ENCODE data around the gene GTF2B. TPM values are rescaled to one million over a fixed set of nuclear protein-coding genes. Genes with fewer than 3 reads are reported as not detected.

The GTF2B gene
- total RNA-seq, 1 experiment from 2014 or later = 56.3 TPM

Other genes with a start within 250 kb of the GTF2B start
- 7.7 and 14.8 TPM in 2 replicates for gene PKN2, start 207.3 kb downstream of the GTF2B start, total RNA-seq (2014; rRNA removed; shearing (Covaris generic))
- 6.6 and 9.6 TPM in 2 replicates for gene KYAT3, start 101.1 kb upstream of the GTF2B start, total RNA-seq (2014; rRNA removed; shearing (Covaris generic))
- gene RBMXL1, start 101.1 kb upstream of the GTF2B start, total RNA-seq (2014; rRNA removed; shearing (Covaris generic)) = 4.8 and 11.2 TPM in 2 replicates
- gene GBP3, start 131.3 kb upstream of the GTF2B start, total RNA-seq (2014; rRNA removed; shearing (Covaris generic)) = 2.1 and 2.4 TPM in 2 replicates
- gene GBP1, start 173.6 kb upstream of the GTF2B start, total RNA-seq (2014; rRNA removed; shearing (Covaris generic)) = 18.7 and 23.5 TPM in 2 replicates
- gene GBP2, start 234.5 kb upstream of the GTF2B start, total RNA-seq (2014; rRNA removed; shearing (Covaris generic)) = 47.0 and 48.5 TPM in 2 replicates